Dedifferentiated amniotic fluid mesenchymal stem cell (primary cell): ENCODE results near the gene MTHFD2.

Source experiments
- DNase-seq: peaks from one replicate; pipeline ENCODE4 v3.0.0-alpha.2; 2016; ENCODE audit errors: extremely low spot score

The MTHFD2 gene

DNA sequence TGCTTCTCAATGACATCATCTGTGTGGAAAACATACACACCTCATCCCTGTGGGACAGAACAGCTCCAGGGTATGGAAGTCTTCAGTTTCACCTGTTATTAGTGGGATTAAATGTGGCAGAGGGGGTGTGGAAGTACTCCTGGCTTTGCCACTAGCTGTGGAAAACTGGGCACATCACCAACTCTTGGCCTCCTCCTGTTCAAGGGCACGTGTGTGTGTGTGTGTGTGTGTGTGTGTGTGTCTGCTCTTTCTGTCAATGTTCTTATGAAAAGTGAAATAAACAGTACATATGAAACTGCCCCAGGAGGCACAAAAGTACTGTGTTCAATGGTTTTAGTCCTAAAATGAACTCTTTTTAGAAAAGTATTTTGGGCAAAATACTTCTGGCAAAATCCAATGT lies 65.9 kb downstream of the MTHFD2 start:
- no peak for DNase-seq

DNA sequence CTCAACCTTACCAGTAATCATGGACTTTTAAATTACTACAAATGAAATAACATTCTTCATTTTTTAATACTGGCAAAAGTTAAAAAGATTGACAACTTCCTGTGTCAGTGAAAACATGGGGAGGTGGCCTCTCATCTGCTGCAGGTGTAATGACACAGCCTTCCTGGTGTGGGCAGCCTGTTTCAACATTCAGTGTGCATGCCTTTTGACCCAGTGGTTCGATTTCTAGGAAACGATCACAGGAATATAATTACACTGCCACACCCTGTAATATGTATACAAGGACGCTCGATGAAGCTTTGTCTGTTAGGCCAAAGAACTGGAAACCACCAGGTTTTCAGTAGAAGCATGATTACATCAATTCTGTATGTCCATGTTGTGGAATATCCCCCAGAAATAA lies 68.7 kb downstream of the MTHFD2 start:
- DNase-seq = no peak
